H9 (cell line): Measurements from ENCODE around the gene NBR1. TPM values are rescaled to one million over a fixed set of nuclear protein-coding genes. Genes with fewer than 3 reads are reported as not detected.

Source experiments
- DNase-seq: peaks from one replicate; pipeline ENCODE4 v3.0.0-alpha.2; 2017
- H2AFZ ChIP-seq: one replicate; pipeline ENCODE4 v1.6.1; 2013; ENCODE audit warnings: mild to moderate bottlenecking, low read length, control low read depth, moderate library complexity
- H2AK5ac ChIP-seq: 2 replicates; pipeline ENCODE4 v1.6.1; 2013; ENCODE audit warnings: low read length, control low read depth, mixed read lengths; ENCODE audit not compliant: insufficient read length
- H2BK120ac ChIP-seq: one replicate; pipeline ENCODE4 v1.6.1; 2013; ENCODE audit warnings: low read depth, mild to moderate bottlenecking, low read length, control low read depth, inconsistent platforms; ENCODE audit not compliant: poor library complexity, severe bottlenecking
- H2BK12ac ChIP-seq: 2 replicates; pipeline ENCODE4 v1.6.1; 2013; ENCODE audit warnings: low read length, control low read depth, mixed read lengths, low read depth; ENCODE audit not compliant: insufficient read length
- H2BK15ac ChIP-seq: 2 replicates; pipeline ENCODE4 v1.6.1; 2013; ENCODE audit warnings: low read depth, low read length, control low read depth
- H2BK20ac ChIP-seq: one replicate; pipeline ENCODE4 v1.6.1; 2013; ENCODE audit warnings: low read depth, mild to moderate bottlenecking, low read length, control low read depth, inconsistent platforms; ENCODE audit not compliant: poor library complexity, severe bottlenecking
- H2BK5ac ChIP-seq: 2 replicates; pipeline ENCODE4 v1.6.1; 2013; ENCODE audit warnings: low read length, control low read depth, mixed read lengths; ENCODE audit not compliant: insufficient read length
- H3K14ac ChIP-seq: 2 replicates; pipeline ENCODE4 v1.6.1; 2013; ENCODE audit warnings: low read length, control low read depth; ENCODE audit not compliant: insufficient read depth
- H3K18ac ChIP-seq: 2 replicates; pipeline ENCODE4 v1.6.1; 2013; ENCODE audit warnings: low read depth, mild to moderate bottlenecking, mixed read lengths, low read length, control low read depth; ENCODE audit not compliant: insufficient read length
- H3K23ac ChIP-seq: 2 replicates; pipeline ENCODE4 v1.6.1; 2013; ENCODE audit warnings: low read length, control low read depth, mixed read lengths, low read depth; ENCODE audit not compliant: insufficient read length
- H3K23me2 ChIP-seq: 2 replicates; pipeline ENCODE4 v1.6.1; 2013; ENCODE audit warnings: low read depth, mild to moderate bottlenecking, mixed read lengths, low read length, control low read depth; ENCODE audit not compliant: insufficient read length, poor library complexity, severe bottlenecking
- H3K27ac ChIP-seq: 2 replicates; pipeline ENCODE4 v1.5.1; 2013; ENCODE audit warnings: low read length, control low read depth, mixed read lengths, low read depth; ENCODE audit not compliant: insufficient read length
- H3K27me3 ChIP-seq: 2 replicates; pipeline ENCODE4 v1.6.1; 2013; ENCODE audit warnings: low read length, control low read depth, inconsistent platforms; ENCODE audit not compliant: insufficient read depth
- H3K4ac ChIP-seq: 2 replicates; pipeline ENCODE4 v1.6.1; 2013; ENCODE audit warnings: low read depth, mild to moderate bottlenecking, control low read depth, inconsistent platforms, low read length, moderate library complexity
- H3K4me1 ChIP-seq: 2 replicates; pipeline ENCODE4 v1.6.1; 2013; ENCODE audit warnings: low read length, control low read depth, inconsistent platforms; ENCODE audit not compliant: insufficient read depth
- H3K4me2 ChIP-seq: 2 replicates; pipeline ENCODE4 v1.6.1; 2013; ENCODE audit warnings: low read length, control low read depth, mixed read lengths; ENCODE audit not compliant: insufficient read length, insufficient read depth
- H3K56ac ChIP-seq: 2 replicates; pipeline ENCODE4 v1.6.1; 2013; ENCODE audit warnings: low read depth, mild to moderate bottlenecking, mixed read lengths, low read length, control low read depth; ENCODE audit not compliant: insufficient read length
- H3K79me1 ChIP-seq: 2 replicates; pipeline ENCODE4 v1.6.1; 2013; ENCODE audit warnings: low read depth, mild to moderate bottlenecking, moderate library complexity, low read length, control low read depth, inconsistent platforms; ENCODE audit not compliant: insufficient read depth, poor library complexity, severe bottlenecking
- H3K79me2 ChIP-seq: 2 replicates; pipeline ENCODE4 v1.6.1; 2013; ENCODE audit warnings: low read length, control low read depth, inconsistent platforms; ENCODE audit not compliant: insufficient read depth
- H3K9ac ChIP-seq: 2 replicates; pipeline ENCODE4 v1.6.1; 2013; ENCODE audit warnings: low read length, control low read depth, mixed read lengths; ENCODE audit not compliant: insufficient read length; ENCODE audit errors: extremely low read depth
- H3K9me3 ChIP-seq: one replicate; pipeline ENCODE4 v1.6.1; 2013; ENCODE audit warnings: low read depth, low read length, inconsistent platforms; ENCODE audit not compliant: control insufficient read depth
- H3T11ph ChIP-seq: one replicate; pipeline ENCODE4 v1.6.1; 2013; ENCODE audit warnings: mild to moderate bottlenecking, low read length, control low read depth, inconsistent platforms
- H4K20me1 ChIP-seq: one replicate; pipeline ENCODE4 v1.6.1; 2013; ENCODE audit not compliant: control insufficient read depth, insufficient read length, insufficient read depth
- H4K5ac ChIP-seq: 2 replicates; pipeline ENCODE4 v1.6.1; 2013; ENCODE audit warnings: low read depth, mild to moderate bottlenecking, mixed read lengths, low read length, control low read depth; ENCODE audit not compliant: insufficient read length
- H4K8ac ChIP-seq: replicated peaks from 2 replicates; pipeline ENCODE4 v1.6.1; 2013; ENCODE audit warnings: low read length, control low read depth, mixed read lengths, low read depth; ENCODE audit not compliant: insufficient read length
- H4K91ac ChIP-seq: 2 replicates; pipeline ENCODE4 v1.6.1; 2013; ENCODE audit warnings: low read depth, mild to moderate bottlenecking, moderate library complexity, mixed read lengths, low read length, control low read depth; ENCODE audit not compliant: insufficient read length
- H3K27ac Mint-ChIP-seq, 3 experiments: 2 replicates in 2 of 3; 3 replicates in 1 of 3; pipeline ENCODE4 v1.8.0; 2020 to 2021; ENCODE audit warnings: mixed read lengths in 3 of 3, mild to moderate bottlenecking in 1 of 3, moderate library complexity in 1 of 3
- H3K27me3 Mint-ChIP-seq: 2 replicates; pipeline ENCODE4 v1.8.0; 2021; ENCODE audit warnings: low read depth, mild to moderate bottlenecking, moderate library complexity, mixed read lengths
- H3K36me3 Mint-ChIP-seq, 3 experiments: 2 replicates in 2 of 3; 3 replicates in 1 of 3; pipeline ENCODE4 v1.8.0; 2020 to 2021; ENCODE audit warnings: low read depth in 3 of 3, mixed read lengths in 3 of 3; ENCODE audit not compliant: insufficient read depth in 1 of 3
- H3K4me1 Mint-ChIP-seq, 2 experiments: 2 replicates each; pipeline ENCODE4 v1.8.0; 2020; ENCODE audit warnings: mixed read lengths in 2 of 2
- H3K4me3 Mint-ChIP-seq, 2 experiments: 2 replicates in 1 of 2; 3 replicates in 1 of 2; pipeline ENCODE4 v1.8.0; 2020 to 2021; ENCODE audit warnings: mild to moderate bottlenecking in 2 of 2, mixed read lengths in 2 of 2, moderate library complexity in 1 of 2
- H3K9me3 Mint-ChIP-seq, 2 experiments: 2 replicates in 1 of 2; 3 replicates in 1 of 2; pipeline ENCODE4 v1.8.0; 2020; ENCODE audit warnings: mild to moderate bottlenecking in 2 of 2, mixed read lengths in 2 of 2, moderate library complexity in 1 of 2
- CTCF ChIP-seq: fragments of 200-600 bp; sonication (generic); conservative IDR thresholded peaks from 3 replicates; pipeline ENCODE4 v1.8.0; 2021; ENCODE audit warnings: antibody characterized with exemption, mild to moderate bottlenecking
- WGBS: extraction: QIAGEN DNeasy Blood & Tissue Kit; methylation state at CpG from one replicate; pipeline ENCODE4 v1.1.7; 2013; ENCODE audit warnings: missing lambda C conversion rate, low lambda C conversion rate, mixed read lengths; ENCODE audit not compliant: insufficient read length; ENCODE audit errors: extremely low coverage; 5-methylcytosine and 5-hydroxymethylcytosine counted together
- total RNA-seq: library from RNA; stranded (reverse); gene quantifications from 2 replicates; pipeline ENCODE4 v1.2.1, GENCODE V29; 2021

NBR1 gene
- total RNA-seq, 1 experiment from 2014 or later: 34.2 TPM

- Histone ChIP-seq H3K27ac (no peak overlapping the region), H3K4me2 (no peak overlapping the region), H3K79me1 (no peaks in the 10 kb centered on the region), H3K27me3 (no peaks in the 10 kb centered on the region), H2BK120ac (no peak overlapping the region), H3K9me3 (no peaks in the 10 kb centered on the region), H3T11ph (no peak overlapping the region), H4K5ac (no peak overlapping the region), H3K56ac (no peak overlapping the region), H2BK15ac (no peak overlapping the region), H3K9ac (no peak overlapping the region), H3K23ac (no peak overlapping the region), H2AFZ (no peak overlapping the region), H3K4me1 (no peaks in the 10 kb centered on the region), H4K8ac (no peak overlapping the region), H2BK20ac (no peak overlapping the region), H3K4ac (no peak overlapping the region), H3K23me2 (no peaks in the 10 kb centered on the region), H3K14ac (no peak overlapping the region), H3K79me2 (no peaks in the 10 kb centered on the region), H2AK5ac (no peak overlapping the region), H3K18ac (no peak overlapping the region), H2BK5ac (no peak overlapping the region), H2BK12ac (no peak overlapping the region), H4K20me1 (no peaks in the 10 kb centered on the region), H4K91ac (no peak overlapping the region)
- Mint-ChIP-seq H3K27me3 (no peaks in the 10 kb centered on the region), H3K4me1 (no peaks in the 10 kb centered on the region), H3K36me3 (peaks cover 17 to 81% (median 80%) of the 10 kb centered on the region in 3 experiments; a peak in 6 of 7 replicates), H3K4me3 (no peak overlapping the region), H3K27ac (0 out of 7 replicates have a peak overlapping the region, but pooled peaks of 1 of the 3 experiments have one; percentile 20), H3K9me3 (no peaks in the 10 kb centered on the region)
- no CpG with 5 or more reads among the region's 5 CpGs for WGBS
- TF ChIP-seq CTCF: no peak
- DNase-seq: no peak
These were observed 22.2 kb downstream of the NBR1 start for GRCh38 chr17:43193251-43193650.
